Activated T-cell treated with anti-CD3 and anti-CD28 coated beads, Interleukin-2, amount 50 U/mL, for 1 hour (primary cell): ENCODE measurements around the gene USP2.
A peak's percentile ranks its signal among the peaks of the same experiment; 100 is the strongest.

Experiments
- DNase-seq: peaks from one replicate; pipeline ENCODE4 v3.0.0-alpha.2; 2020

Gene USP2, protein sequence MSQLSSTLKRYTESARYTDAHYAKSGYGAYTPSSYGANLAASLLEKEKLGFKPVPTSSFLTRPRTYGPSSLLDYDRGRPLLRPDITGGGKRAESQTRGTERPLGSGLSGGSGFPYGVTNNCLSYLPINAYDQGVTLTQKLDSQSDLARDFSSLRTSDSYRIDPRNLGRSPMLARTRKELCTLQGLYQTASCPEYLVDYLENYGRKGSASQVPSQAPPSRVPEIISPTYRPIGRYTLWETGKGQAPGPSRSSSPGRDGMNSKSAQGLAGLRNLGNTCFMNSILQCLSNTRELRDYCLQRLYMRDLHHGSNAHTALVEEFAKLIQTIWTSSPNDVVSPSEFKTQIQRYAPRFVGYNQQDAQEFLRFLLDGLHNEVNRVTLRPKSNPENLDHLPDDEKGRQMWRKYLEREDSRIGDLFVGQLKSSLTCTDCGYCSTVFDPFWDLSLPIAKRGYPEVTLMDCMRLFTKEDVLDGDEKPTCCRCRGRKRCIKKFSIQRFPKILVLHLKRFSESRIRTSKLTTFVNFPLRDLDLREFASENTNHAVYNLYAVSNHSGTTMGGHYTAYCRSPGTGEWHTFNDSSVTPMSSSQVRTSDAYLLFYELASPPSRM

DNA sequence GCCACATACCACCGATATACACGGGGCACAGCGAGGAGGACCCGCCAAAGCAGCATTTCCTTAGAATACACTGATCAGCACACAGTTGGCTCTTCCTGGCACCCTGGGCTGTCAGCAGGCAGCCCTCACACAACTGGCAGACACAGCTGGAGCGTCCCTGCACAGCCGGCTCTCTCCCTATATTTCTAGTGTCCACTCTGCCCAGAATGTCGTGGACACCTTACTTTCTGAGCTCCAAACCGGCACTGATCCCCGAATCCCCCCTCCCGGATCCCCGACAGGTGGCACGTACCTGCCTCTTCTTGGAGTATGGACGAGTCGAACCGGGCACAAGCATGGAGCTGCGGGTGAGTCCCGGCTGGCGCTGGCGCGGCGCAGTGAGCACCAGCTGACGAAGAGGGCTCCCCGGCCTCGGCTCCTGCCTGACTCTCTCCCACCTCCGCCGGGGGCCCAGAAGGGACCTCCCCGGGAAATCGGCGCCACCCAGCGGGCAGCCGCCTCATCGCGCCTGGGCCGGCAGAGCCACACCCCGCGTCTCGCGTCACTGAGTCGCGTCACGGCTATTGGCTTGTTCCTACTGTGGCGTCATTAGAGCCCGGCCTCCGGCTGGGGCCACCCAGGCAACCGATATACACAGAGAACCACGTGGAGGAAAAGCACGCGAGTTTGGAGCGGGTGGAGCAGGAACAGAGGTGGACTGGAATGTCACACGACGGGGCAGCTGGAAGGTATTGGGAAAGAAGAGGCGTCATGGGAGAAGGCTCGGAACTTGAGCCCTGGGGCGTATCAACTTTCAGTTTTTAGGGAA is at the start of gene USP2:
TSS of gene USP2 (minus strand) at position 510 of the 808 bp plus-strand sequence. CDS start 8,210 bp downstream, outside the sequence.
- DNase-seq: peak; percentile 100

DNA sequence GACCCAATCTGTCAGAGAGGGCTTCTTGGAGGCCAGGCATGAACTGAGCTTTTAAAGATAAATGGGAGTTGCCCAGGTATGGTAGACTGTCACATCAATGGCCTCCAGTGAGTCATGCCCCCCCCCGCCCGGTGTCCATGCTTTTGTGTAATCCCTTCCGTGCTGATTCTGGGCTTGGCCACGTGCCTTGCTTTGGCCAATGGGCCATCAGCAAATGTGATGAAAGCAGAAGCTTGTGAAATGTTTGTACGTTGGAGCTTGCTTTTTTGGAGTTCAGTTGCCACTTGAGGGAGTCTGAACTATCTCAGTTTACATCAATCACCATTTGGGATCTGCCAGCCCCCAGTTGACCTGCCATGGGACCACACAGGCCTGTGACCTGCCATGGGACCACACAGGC is 45.8 kb upstream of the USP2 start:
- no peak for DNase-seq

DNA sequence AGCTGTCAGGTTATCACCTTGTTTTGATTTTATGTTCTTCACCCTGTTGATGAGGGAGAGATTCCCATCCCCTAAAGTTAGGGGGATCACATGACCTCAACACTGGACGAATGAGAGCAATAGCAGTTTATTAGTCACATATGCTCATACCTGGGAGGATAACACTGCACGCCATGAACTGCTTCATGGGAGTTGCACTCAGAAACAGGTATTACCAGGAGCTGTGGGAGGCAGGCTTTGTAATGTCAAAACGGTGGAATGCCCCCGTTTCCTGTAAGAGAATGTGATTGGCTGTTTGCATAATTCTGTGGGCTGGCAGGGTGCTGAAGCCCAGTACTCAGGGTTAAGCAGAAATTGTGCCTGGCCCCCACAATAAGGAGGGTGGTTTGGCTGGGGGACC is 44.7 kb upstream of the USP2 start:
- DNase-seq: no peak

DNA sequence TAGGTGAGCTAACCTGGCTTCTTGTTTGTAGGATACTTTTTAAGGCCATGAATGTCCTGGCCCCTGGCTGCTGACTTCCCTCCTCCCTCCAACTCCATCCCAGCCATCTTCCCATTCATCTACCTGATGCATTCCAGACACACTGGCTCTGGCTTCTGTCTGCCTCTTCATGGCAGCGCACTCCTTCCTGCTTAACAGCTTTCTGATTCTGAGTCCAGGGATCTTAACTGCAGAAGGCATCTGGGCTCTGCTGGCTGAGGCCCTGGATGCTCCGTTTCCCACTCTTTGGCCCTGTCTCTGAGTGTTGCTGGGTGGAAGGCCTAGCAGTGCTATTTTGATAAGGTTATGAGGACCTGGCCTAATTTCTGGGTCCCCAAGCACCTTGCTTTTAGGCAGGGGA is 43.3 kb upstream of the USP2 start:
- DNase-seq: no peak

- DNase-seq: no peak
These were observed 42.8 kb upstream of the USP2 start for GRCh38 chr11:119424276-119424675.

DNA sequence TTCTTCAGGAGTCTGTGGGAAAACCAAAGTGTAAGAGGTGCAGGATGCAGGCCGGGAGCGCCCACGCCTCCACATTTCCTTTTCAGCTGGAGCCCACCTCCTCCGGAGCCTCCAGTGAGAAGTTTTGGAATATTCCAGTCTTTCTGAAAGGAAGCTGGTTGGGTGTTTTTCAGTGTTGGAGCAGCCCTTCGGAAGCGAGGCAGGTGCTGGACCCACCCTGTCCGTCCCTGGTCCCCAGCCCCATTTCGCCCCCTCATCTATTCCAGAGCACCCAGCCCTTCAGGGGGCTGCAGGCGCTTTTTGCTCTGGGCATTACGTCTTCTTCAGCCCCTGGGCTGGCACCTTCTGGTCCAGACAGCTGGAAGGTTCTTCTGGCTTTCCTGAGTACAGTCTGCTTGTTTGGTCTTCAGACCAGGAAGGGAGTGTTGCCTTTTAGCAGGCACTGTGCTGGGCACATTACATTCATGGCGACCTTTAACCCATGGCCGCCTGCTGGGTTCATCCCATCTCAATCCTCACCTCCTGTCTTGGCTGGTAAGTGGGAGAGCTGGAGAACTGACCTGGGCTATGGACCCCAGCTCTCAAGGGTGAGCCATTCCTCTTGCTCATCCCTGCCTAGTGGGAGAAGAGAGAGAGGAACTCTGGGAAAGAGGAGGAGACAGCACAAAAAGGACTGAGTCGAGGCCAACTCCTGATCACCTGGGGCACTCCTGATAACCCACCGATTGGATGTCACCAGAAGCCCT is 42.2 kb upstream of the USP2 start:
- no peak for DNase-seq

DNA sequence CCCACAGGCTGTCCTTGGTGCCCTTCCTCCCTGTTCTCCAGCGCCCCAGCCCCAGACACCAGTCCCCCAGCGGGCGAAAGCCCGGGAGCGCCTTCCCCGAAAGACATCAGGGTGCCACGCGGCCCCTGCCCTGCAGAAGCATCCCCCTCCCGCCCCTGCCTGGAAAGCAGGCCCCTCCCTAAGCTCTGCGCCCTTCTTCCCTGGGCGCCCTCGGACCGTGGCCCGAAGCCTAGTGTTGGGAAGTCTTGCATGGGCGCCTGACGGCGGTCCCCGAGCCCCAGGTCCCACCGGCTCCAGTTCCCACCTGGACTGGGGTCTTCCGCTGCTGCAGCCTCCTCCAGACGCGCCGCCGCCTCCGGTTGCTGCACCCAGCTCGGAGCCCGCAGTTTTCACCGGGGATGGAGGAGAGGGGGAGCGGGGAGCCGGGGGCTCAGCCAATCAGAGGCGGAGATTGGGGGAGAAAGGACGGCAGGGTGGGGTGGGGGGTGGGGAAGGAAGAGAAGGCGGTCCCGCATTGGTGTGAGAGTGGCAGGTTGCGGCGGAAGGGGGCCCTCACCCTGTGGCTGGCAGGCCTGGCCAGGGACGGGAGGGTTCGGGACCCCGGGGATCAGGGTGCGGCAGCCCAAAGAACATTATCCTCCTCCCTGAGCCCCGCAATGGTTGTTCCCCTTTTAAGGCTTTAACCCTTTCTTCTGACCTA is 41.5 kb upstream of the USP2 start, which contains the start of gene THY1:
TSS of gene THY1 (minus strand) at position 364 of the 700 bp plus-strand sequence. CDS start 2,267 bp downstream, outside the sequence.
- no peak for DNase-seq

- no peak for DNase-seq
These were observed 40.7 kb upstream of the USP2 start for GRCh38 chr11:119421941-119422808.

DNA sequence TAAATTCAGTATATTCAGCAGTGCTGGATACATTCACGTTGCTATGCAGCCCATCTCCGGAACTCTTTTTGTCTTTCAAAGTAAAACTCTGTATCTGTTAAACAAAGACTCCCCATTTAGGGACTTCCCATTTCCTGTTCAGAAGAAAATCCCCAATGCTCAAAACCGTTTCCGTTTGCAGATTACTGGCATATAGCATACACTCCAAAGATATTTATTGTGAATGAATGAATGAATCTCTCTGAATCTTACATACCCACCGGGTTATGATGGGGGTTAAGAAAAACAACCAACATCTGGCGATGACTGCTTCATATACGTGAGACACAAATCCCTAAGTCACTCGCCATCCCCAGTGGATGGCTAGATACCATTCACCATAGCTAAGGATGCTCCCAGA is 39.9 kb upstream of the USP2 start:
- no peak for DNase-seq

DNA sequence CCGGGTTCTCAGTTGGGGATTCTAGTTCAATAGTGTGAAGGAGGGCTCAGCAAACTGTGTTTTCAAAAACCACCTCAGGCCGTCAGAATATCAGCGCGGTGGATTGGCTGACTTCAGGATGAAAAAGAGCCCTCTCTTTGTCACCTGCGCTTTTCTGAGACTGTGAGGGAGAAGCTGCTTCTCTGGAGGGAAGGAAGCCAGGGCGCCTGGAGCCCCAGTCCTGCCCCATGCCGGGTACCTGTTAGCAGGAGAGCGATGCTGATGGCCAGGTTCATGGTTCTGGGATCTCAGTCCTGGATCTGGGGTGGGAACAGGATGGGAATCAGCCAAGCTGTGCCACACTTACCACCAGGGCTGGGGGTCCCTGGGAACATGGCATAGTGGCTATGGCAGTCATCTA is 39.1 kb upstream of the USP2 start:
- no peak for DNase-seq

DNA sequence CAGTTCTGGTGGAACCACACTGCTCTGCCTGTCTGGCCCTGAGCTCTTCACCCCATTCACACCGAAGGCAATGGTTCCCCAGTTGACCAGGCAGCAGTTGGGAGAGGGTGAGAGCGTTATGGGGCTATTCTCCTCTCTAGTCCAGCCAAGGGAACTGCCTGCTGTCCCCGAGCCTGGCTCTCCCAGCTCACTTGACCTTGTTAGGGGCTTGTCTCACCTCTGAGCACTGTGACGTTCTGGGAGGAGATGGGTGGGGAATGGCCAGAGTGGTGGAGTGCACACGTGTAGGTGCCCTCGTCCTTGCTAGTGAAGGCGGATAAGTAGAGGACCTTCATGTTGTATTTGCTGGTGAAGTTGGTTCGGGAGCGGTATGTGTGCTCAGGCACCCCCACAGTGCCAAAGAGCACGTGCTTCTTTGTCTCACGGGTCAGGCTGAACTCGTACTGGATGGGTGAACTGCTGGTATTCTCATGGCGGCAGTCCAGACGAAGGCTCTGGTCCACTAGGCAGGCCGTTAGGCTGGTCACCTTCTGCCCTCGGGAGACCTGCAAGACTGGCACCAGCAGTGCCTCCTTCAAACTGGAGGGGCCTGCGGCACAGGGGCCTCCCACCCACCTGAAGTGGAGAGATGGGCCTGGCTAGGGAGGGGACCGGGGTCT is 38.5 kb upstream of the USP2 start:
- DNase-seq: no peak

GRCh38 chr11:119419246-119419645 is 37.8 kb upstream of the USP2 start:
- DNase-seq: no peak

DNA sequence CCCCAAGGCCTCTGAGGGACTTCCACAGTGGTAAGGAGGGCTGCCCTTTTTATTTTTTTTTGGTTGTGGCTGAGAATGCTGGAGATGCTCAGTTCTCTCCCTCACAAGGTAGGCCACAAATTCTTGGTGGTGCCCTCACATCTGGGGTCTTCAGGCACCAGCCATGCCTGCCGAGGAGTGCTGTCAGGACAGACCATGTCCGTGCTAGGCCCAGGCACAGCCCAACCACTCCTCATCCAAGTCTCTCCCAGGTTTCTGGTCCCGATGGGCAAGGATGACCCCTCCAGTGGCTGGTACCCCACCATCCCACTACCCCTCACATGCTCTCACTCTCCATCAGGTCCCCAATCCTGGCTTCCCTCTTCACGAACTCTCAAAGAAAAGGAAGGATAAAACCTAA is 37.3 kb upstream of the USP2 start:
- no peak for DNase-seq

GRCh38 chr11:119417726-119418540 is 36.4 kb upstream of the USP2 start:
- DNase-seq: no peak

DNA sequence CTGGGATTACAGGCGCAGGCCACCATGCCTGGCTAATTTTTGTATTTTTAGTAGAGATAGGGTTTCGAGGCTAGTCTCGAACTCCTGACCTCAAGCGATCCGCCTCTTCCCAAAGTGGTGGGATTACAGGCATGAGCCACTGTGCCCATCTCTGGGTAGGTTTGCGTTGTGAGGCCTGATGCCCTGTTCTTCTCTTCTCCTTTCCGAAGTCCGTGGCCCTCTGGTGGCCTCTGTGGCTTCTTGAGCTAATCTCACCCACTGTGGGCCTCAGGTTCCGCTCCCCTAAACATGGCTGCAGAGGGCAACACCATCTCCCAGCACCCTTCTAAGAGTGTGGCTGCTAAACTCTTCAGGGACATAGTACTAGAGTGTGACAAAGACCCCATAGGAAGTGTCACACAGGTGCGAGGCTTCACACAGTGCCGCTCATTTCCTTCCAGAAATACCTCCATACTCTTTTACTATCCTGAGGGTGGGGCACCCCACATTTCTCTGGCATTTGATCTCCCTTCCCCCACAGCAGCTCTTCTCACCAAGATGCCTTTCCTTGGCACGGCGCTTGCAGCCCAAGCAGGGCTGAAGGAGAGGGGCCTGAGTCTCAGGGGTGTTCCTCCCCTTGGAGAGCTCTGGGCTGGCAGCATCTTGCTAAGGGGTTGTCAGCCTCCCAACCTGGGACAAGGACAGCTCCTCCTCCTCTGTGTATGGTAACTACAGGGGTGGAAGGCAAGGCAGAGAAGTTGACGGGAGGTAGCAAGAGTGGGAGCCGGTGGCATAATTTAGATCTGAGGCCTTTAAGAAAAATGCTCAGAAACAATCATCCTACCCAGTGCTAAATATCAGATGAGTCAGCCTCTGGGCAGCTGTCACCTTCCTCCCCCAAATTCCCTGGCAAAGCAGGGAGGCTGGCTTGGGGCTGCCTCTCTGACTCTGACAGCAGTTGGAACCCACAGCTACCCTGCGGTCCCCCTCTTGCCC is 35.4 kb upstream of the USP2 start:
- DNase-seq: no peak

GRCh38 chr11:119415966-119416365 is 34.5 kb upstream of the USP2 start:
- DNase-seq: no peak

GRCh38 chr11:119415517-119415916 is 34.0 kb upstream of the USP2 start:
- no peak for DNase-seq

GRCh38 chr11:119414734-119415133 is 33.2 kb upstream of the USP2 start:
- no peak for DNase-seq
